GM23338 (cell line): ENCODE measurements around the gene TMPRSS13. TPM values are rescaled to one million over a fixed set of nuclear protein-coding genes. Genes with fewer than 3 reads are reported as not detected.

Experiments used
- ATAC-seq: fragments of 200-7000 bp; cut with Tn5 transposase; 3 replicates; pipeline ENCODE4 v1.9.1; 2020
- DNase-seq: peaks from one replicate; pipeline ENCODE4 v3.0.0-alpha.2; 2015; ENCODE audit warnings: low spot score
- H2AFZ ChIP-seq: fragments of 200-600 bp; sonication (generic); 2 replicates; pipeline ENCODE4 v1.8.0; 2016; ENCODE audit warnings: antibody characterized with exemption, mild to moderate bottlenecking, moderate library complexity
- H3F3A ChIP-seq: fragments of 200-600 bp; sonication (generic); replicated peaks from 2 replicates; pipeline ENCODE4 v1.8.0; 2017; ENCODE audit warnings: antibody characterized with exemption, mixed run types, low read depth
- H3K27ac ChIP-seq: fragments of 200-600 bp; sonication (generic); 2 replicates; pipeline ENCODE4 v1.6.1; 2016; ENCODE audit warnings: low read depth
- H3K27me3 ChIP-seq: fragments of 200-600 bp; sonication (generic); 2 replicates; pipeline ENCODE4 v1.8.0; 2016; ENCODE audit warnings: mild to moderate bottlenecking, mixed run types, moderate library complexity; ENCODE audit not compliant: insufficient read depth
- H3K36me3 ChIP-seq: fragments of 200-600 bp; sonication (generic); 2 replicates; pipeline ENCODE4 v1.8.0; 2016; ENCODE audit warnings: mild to moderate bottlenecking; ENCODE audit not compliant: insufficient read depth
- H3K4me1 ChIP-seq: fragments of 200-600 bp; sonication (generic); 2 replicates; pipeline ENCODE4 v1.8.0; 2016; ENCODE audit warnings: mild to moderate bottlenecking, moderate library complexity; ENCODE audit not compliant: insufficient read depth
- H3K4me2 ChIP-seq: fragments of 200-600 bp; sonication (generic); 2 replicates; pipeline ENCODE4 v1.7.1; 2017; ENCODE audit warnings: mixed run types
- H3K4me3 ChIP-seq: fragments of 200-600 bp; sonication (generic); 2 replicates; pipeline ENCODE4 v1.6.1; 2016; ENCODE audit warnings: mixed run types
- H3K79me2 ChIP-seq: fragments of 200-600 bp; sonication (generic); replicated peaks from 2 replicates; pipeline ENCODE4 v1.8.0; 2017; ENCODE audit warnings: mild to moderate bottlenecking; ENCODE audit not compliant: insufficient read depth
- H3K9me2 ChIP-seq: fragments of 200-600 bp; sonication (generic); 2 replicates; pipeline ENCODE4 v1.8.0; 2017; ENCODE audit not compliant: insufficient read depth
- H4K20me1 ChIP-seq: fragments of 200-600 bp; sonication (generic); replicated peaks from 2 replicates; pipeline ENCODE4 v1.8.0; 2017; ENCODE audit warnings: mild to moderate bottlenecking; ENCODE audit not compliant: insufficient read depth
- H3K27ac Mint-ChIP-seq: 2 replicates; pipeline ENCODE4 v1.8.0; 2020; ENCODE audit warnings: inconsistent platforms, mild to moderate bottlenecking, moderate library complexity, mixed read lengths
- H3K27me3 Mint-ChIP-seq: 3 replicates; pipeline ENCODE4 v1.8.0; 2022; ENCODE audit warnings: low read depth, mild to moderate bottlenecking, moderate library complexity, mixed read lengths, inconsistent platforms; ENCODE audit not compliant: insufficient read depth, poor library complexity
- H3K36me3 Mint-ChIP-seq: 3 replicates; pipeline ENCODE4 v1.8.0; 2021; ENCODE audit warnings: low read depth, mild to moderate bottlenecking, inconsistent platforms, moderate library complexity, mixed read lengths
- H3K4me1 Mint-ChIP-seq: 3 replicates; pipeline ENCODE4 v1.8.0; 2020; ENCODE audit warnings: mild to moderate bottlenecking, inconsistent platforms, mixed read lengths
- H3K4me3 Mint-ChIP-seq: 3 replicates; pipeline ENCODE4 v1.8.0; 2021; ENCODE audit warnings: moderate library complexity, mild to moderate bottlenecking, inconsistent platforms, mixed read lengths
- H3K9me3 Mint-ChIP-seq: 3 replicates; pipeline ENCODE4 v1.8.0; 2020; ENCODE audit warnings: moderate library complexity, mild to moderate bottlenecking, inconsistent platforms, mixed read lengths
- CREB1 ChIP-seq: fragments of 250-450 bp; sonication (Bioruptor Pico); IDR thresholded peaks from 2 replicates; pipeline ENCODE4 v1.5.0; 2020; ENCODE audit warnings: low read depth, mild to moderate bottlenecking, moderate library complexity
- EZH2phosphoT487 ChIP-seq: fragments of 200-600 bp; sonication (generic); IDR thresholded peaks from one replicate; pipeline ENCODE4 v1.8.1; 2018; ENCODE audit warnings: antibody characterized with exemption; ENCODE audit not compliant: unreplicated experiment
- JUNB ChIP-seq: IDR thresholded peaks from one replicate; pipeline ENCODE4 v1.6.1; 2016; ENCODE audit warnings: antibody characterized with exemption; ENCODE audit not compliant: unreplicated experiment
- polyA plus RNA-seq: library from polyadenylated mRNA; unstranded; fragments of >200 nt; fragmentation: Nextera tagmentation; extraction: Ambion mirVana; gene quantifications from 2 replicates; pipeline ENCODE4 v1.2.1, GENCODE V29; 2016
- total RNA-seq: library from RNA; depleted of rRNA; stranded (reverse); fragments of >200 nt; shearing (Covaris generic); gene quantifications from 2 replicates; pipeline ENCODE4 v1.2.3, GENCODE V29; 2014
- TF ChIP-seq, protein P1 (sequence below): fragments of 250-450 bp; sonication (Bioruptor Pico); IDR thresholded peaks from 2 replicates; pipeline ENCODE4 v1.5.0; 2020; ENCODE audit warnings: mild to moderate bottlenecking, moderate library complexity

The TMPRSS13 gene
- total and polyA plus RNA-seq, 2 experiments from 2014 or later = 0.31 TPM; not detected in 1

GRCh38 chr11:117958949-117959348 lies 29.7 kb upstream of the TMPRSS13 start:
- Histone ChIP-seq H3K79me2 (no peaks in the 10 kb centered on the region), H3K4me1 (no peaks in the 10 kb centered on the region), H3F3A (no peaks in the 10 kb centered on the region), H3K36me3 (no peaks in the 10 kb centered on the region), H3K4me2 (no peak overlapping the region), H3K9me2 (0 out of 2 replicates have a peak, but pooled peaks cover 3% of the 10 kb centered on the region), H4K20me1 (no peaks in the 10 kb centered on the region), H3K4me3 (no peak overlapping the region), H3K27me3 (no peaks in the 10 kb centered on the region), H3K27ac (no peak overlapping the region), H2AFZ (no peak overlapping the region)
- no peak overlapping the region for H3K4me3 Mint-ChIP-seq
- no peak overlapping the region for H3K27ac Mint-ChIP-seq
- H3K36me3 Mint-ChIP-seq = no peaks in the 10 kb centered on the region
- ATAC-seq = no peak
- TF ChIP-seq JUNB (no peak), CREB1 (no peak)
- TF ChIP-seq, protein P1, sequence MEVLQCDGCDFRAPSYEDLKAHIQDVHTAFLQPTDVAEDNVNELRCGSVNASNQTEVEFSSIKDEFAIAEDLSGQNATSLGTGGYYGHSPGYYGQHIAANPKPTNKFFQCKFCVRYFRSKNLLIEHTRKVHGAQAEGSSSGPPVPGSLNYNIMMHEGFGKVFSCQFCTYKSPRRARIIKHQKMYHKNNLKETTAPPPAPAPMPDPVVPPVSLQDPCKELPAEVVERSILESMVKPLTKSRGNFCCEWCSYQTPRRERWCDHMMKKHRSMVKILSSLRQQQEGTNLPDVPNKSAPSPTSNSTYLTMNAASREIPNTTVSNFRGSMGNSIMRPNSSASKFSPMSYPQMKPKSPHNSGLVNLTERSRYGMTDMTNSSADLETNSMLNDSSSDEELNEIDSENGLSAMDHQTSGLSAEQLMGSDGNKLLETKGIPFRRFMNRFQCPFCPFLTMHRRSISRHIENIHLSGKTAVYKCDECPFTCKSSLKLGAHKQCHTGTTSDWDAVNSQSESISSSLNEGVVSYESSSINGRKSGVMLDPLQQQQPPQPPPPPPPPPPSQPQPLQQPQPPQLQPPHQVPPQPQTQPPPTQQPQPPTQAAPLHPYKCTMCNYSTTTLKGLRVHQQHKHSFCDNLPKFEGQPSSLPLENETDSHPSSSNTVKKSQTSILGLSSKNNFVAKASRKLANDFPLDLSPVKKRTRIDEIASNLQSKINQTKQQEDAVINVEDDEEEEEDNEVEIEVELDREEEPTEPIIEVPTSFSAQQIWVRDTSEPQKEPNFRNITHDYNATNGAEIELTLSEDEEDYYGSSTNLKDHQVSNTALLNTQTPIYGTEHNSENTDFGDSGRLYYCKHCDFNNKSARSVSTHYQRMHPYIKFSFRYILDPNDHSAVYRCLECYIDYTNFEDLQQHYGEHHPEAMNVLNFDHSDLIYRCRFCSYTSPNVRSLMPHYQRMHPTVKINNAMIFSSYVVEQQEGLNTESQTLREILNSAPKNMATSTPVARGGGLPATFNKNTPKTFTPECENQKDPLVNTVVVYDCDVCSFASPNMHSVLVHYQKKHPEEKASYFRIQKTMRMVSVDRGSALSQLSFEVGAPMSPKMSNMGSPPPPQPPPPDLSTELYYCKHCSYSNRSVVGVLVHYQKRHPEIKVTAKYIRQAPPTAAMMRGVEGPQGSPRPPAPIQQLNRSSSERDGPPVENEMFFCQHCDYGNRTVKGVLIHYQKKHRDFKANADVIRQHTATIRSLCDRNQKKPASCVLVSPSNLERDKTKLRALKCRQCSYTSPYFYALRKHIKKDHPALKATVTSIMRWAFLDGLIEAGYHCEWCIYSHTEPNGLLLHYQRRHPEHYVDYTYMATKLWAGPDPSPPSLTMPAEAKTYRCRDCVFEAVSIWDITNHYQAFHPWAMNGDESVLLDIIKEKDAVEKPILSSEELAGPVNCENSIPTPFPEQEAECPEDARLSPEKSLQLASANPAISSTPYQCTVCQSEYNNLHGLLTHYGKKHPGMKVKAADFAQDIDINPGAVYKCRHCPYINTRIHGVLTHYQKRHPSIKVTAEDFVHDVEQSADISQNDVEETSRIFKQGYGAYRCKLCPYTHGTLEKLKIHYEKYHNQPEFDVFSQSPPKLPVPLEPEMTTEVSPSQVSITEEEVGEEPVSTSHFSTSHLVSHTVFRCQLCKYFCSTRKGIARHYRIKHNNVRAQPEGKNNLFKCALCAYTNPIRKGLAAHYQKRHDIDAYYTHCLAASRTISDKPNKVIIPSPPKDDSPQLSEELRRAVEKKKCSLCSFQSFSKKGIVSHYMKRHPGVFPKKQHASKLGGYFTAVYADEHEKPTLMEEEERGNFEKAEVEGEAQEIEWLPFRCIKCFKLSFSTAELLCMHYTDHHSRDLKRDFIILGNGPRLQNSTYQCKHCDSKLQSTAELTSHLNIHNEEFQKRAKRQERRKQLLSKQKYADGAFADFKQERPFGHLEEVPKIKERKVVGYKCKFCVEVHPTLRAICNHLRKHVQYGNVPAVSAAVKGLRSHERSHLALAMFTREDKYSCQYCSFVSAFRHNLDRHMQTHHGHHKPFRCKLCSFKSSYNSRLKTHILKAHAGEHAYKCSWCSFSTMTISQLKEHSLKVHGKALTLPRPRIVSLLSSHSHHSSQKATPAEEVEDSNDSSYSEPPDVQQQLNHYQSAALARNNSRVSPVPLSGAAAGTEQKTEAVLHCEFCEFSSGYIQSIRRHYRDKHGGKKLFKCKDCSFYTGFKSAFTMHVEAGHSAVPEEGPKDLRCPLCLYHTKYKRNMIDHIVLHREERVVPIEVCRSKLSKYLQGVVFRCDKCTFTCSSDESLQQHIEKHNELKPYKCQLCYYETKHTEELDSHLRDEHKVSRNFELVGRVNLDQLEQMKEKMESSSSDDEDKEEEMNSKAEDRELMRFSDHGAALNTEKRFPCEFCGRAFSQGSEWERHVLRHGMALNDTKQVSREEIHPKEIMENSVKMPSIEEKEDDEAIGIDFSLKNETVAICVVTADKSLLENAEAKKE (CRISPR knock-in tag) = no peak
- no peaks in the 10 kb centered on the region for H3K27me3 Mint-ChIP-seq
- peaks cover 2% of the 10 kb centered on the region; the same call in 1 of the 3 replicates for H3K4me1 Mint-ChIP-seq
- no peak for DNase-seq
- H3K9me3 Mint-ChIP-seq = no peaks in the 10 kb centered on the region

- Histone ChIP-seq H3K4me1 (no peaks in the 10 kb centered on the region), H3K4me2 (no peak overlapping the region), H3K27ac (no peak overlapping the region), H3K27me3 (no peaks in the 10 kb centered on the region), H3K79me2 (no peaks in the 10 kb centered on the region), H2AFZ (no peak overlapping the region), H3K4me3 (no peak overlapping the region), H4K20me1 (no peaks in the 10 kb centered on the region), H3K9me2 (no peaks in the 10 kb centered on the region), H3F3A (no peaks in the 10 kb centered on the region), H3K36me3 (no peaks in the 10 kb centered on the region)
- Mint-ChIP-seq H3K9me3 (no peaks in the 10 kb centered on the region), H3K36me3 (no peaks in the 10 kb centered on the region), H3K27me3 (no peaks in the 10 kb centered on the region), H3K4me1 (no peaks in the 10 kb centered on the region), H3K27ac (no peak overlapping the region), H3K4me3 (no peak overlapping the region)
- DNase-seq = no peak
- ATAC-seq = no peak
- TF ChIP-seq EZH2phosphoT487 = no peak
Measured at GRCh38 chr11:117953024-117953671, 23.9 kb upstream of the TMPRSS13 start.
